HL-60 (cell line): ENCODE data around the gene DOCK9.

Experiments
- DNase-seq, 2 experiments: peaks; one replicate each; pipeline ENCODE4 v3.0.0-alpha.2; 2010 to 2020; ENCODE audit warnings: low read depth in 1 of 2, low spot score in 1 of 2
- H3K27ac ChIP-seq: fragments of 250-450 bp; sonication (Bioruptor Pico); replicated peaks from 2 replicates; pipeline ENCODE4 v1.5.1; 2020; ENCODE audit warnings: mild to moderate bottlenecking, moderate library complexity
- H3K27me3 ChIP-seq: fragments of 250-450 bp; sonication (Bioruptor Pico); 2 replicates; pipeline ENCODE4 v1.5.1; 2021; ENCODE audit warnings: mild to moderate bottlenecking, moderate library complexity; ENCODE audit not compliant: insufficient read depth, poor library complexity, severe bottlenecking
- H3K4me3 ChIP-seq: replicated peaks from 2 replicates; pipeline ENCODE4 v1.5.1; 2011; ENCODE audit warnings: mild to moderate bottlenecking, control low read depth, low read length; ENCODE audit not compliant: insufficient read depth
- GABPA ChIP-seq: IDR thresholded peaks from 2 replicates; pipeline ENCODE4 v1.6.1; 2012; ENCODE audit warnings: low read depth
- POLR2AphosphoS5 ChIP-seq: IDR thresholded peaks from 2 replicates; pipeline ENCODE4 v1.6.1; 2012; ENCODE audit warnings: low read depth
- SPI1 ChIP-seq: IDR thresholded peaks from 2 replicates; pipeline ENCODE4 v1.6.1; 2012; ENCODE audit warnings: low read depth, mild to moderate bottlenecking, borderline replicate concordance
- TF ChIP-seq, protein P1 (sequence below): IDR thresholded peaks from 2 replicates; pipeline ENCODE4 v1.6.1; 2012; ENCODE audit warnings: low read depth; ENCODE audit not compliant: insufficient replicate concordance
- TF ChIP-seq, protein P2 (sequence below): IDR thresholded peaks from one replicate; pipeline ENCODE4 v1.5.1; 2011; ENCODE audit warnings: low read length, control low read depth, inconsistent platforms; ENCODE audit not compliant: insufficient read depth

The DOCK9 gene

DNA sequence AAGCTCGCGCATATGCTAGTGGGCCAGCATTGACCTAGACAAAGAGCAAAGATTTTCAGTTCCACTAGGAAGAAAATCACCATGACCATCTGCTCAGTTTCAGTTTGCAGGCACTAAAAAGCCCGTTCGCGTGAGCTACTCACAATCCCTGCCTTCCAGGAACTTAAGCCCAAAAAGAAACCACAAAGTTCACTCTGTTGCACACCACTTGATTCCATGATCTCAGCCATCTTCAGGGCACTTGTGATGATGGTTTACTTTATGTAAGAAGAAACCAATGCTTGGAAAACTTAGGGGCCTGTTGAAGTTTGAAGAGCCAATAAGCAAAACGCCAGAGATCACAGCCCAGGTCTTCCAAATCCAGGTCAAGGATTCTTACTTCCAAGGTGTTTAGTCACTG lies 180.4 kb downstream of the DOCK9 start:
- TF ChIP-seq, protein P1, sequence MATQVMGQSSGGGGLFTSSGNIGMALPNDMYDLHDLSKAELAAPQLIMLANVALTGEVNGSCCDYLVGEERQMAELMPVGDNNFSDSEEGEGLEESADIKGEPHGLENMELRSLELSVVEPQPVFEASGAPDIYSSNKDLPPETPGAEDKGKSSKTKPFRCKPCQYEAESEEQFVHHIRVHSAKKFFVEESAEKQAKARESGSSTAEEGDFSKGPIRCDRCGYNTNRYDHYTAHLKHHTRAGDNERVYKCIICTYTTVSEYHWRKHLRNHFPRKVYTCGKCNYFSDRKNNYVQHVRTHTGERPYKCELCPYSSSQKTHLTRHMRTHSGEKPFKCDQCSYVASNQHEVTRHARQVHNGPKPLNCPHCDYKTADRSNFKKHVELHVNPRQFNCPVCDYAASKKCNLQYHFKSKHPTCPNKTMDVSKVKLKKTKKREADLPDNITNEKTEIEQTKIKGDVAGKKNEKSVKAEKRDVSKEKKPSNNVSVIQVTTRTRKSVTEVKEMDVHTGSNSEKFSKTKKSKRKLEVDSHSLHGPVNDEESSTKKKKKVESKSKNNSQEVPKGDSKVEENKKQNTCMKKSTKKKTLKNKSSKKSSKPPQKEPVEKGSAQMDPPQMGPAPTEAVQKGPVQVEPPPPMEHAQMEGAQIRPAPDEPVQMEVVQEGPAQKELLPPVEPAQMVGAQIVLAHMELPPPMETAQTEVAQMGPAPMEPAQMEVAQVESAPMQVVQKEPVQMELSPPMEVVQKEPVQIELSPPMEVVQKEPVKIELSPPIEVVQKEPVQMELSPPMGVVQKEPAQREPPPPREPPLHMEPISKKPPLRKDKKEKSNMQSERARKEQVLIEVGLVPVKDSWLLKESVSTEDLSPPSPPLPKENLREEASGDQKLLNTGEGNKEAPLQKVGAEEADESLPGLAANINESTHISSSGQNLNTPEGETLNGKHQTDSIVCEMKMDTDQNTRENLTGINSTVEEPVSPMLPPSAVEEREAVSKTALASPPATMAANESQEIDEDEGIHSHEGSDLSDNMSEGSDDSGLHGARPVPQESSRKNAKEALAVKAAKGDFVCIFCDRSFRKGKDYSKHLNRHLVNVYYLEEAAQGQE, result no peak
- TF ChIP-seq, protein P2, sequence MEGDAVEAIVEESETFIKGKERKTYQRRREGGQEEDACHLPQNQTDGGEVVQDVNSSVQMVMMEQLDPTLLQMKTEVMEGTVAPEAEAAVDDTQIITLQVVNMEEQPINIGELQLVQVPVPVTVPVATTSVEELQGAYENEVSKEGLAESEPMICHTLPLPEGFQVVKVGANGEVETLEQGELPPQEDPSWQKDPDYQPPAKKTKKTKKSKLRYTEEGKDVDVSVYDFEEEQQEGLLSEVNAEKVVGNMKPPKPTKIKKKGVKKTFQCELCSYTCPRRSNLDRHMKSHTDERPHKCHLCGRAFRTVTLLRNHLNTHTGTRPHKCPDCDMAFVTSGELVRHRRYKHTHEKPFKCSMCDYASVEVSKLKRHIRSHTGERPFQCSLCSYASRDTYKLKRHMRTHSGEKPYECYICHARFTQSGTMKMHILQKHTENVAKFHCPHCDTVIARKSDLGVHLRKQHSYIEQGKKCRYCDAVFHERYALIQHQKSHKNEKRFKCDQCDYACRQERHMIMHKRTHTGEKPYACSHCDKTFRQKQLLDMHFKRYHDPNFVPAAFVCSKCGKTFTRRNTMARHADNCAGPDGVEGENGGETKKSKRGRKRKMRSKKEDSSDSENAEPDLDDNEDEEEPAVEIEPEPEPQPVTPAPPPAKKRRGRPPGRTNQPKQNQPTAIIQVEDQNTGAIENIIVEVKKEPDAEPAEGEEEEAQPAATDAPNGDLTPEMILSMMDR, result no peak
- no peak for TF ChIP-seq POLR2AphosphoS5
- TF ChIP-seq GABPA, result no peak
- TF ChIP-seq SPI1, result no peak
- H3K27ac ChIP-seq, result no peak overlapping the region
- DNase-seq, result no peak
- no peak overlapping the region for H3K4me3 ChIP-seq
- peaks cover 9% of the 10 kb centered on the region for H3K27me3 ChIP-seq

DNA sequence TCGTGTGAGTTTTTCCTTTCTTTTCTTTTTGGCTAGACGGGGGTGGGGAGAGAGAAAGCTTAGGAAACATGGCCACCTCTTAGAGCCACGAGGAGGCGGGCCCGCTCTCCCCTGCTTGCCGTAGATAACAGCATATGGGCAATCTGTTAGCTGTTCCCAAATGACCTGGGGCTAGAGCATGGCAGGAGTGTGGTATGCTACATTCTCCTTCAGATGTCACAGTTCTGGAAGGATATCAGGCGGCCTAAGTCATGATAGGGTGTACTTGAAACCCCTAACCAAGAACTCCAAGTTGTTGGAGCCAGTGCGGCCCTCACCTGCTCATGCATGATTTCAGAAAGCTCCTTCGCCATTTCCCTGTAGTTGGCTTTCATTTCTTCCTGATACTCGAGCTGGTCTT lies 181.1 kb downstream of the DOCK9 start:
- Histone ChIP-seq H3K27ac (no peak overlapping the region), H3K4me3 (no peak overlapping the region), H3K27me3 (peaks cover 9% of the 10 kb centered on the region)
- TF ChIP-seq SPI1 (no peak), POLR2AphosphoS5 (no peak)
- TF ChIP-seq, protein P1, result no peak
- DNase-seq, result no peak

DNA sequence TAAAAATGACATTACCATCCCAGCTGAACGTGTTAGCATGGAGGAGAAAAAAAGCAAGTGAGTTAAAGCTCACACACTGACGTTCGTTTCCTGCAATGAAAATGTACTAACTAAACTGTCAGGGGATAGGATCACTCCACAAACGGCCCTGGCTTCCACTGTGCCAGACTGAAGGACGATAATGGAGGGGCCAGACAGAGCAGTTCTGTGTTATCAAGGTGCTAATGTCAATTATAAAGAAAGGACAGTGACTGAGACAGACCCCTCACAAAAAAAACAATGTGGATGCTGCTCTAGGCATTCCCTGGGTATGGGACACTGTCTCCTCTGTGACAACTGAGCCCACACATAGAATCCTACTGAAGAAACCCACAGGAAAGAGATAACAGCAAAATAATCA lies 181.7 kb downstream of the DOCK9 start:
- TF ChIP-seq POLR2AphosphoS5 (no peak), SPI1 (no peak), GABPA (no peak)
- TF ChIP-seq, protein P1, result no peak
- TF ChIP-seq, protein P2, result no peak
- Histone ChIP-seq H3K27ac (no peak overlapping the region), H3K27me3 (peaks cover 9% of the 10 kb centered on the region), H3K4me3 (no peak overlapping the region)
- no peak for DNase-seq

DNA sequence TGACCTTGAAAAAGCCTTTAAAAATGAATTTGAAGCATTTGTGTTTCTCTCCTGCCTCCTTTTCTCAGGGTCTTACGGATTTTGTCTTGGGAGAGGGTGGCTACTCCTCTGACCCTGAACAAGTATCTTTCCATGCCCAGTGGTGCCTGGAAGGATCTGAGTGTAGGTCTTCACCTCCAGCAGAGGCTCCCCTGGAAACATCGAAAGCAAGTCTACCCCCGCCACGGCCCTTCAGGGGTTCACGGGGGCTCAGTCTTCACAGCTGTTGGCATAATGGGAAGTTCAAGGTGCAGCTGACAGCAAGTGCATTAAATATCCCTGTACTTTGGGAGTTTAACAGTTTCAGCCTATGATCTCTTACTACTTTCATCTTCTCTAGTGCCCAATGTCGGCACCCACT lies 182.6 kb downstream of the DOCK9 start:
- DNase-seq, result no peak
- H3K4me3 ChIP-seq, result no peak overlapping the region
- H3K27me3 ChIP-seq, result peaks cover 9% of the 10 kb centered on the region
- no peak overlapping the region for H3K27ac ChIP-seq
- TF ChIP-seq SPI1 (no peak), POLR2AphosphoS5 (no peak), GABPA (no peak)
- TF ChIP-seq, protein P1, result no peak
- TF ChIP-seq, protein P2, result no peak
